M059J (cell line): ENCODE data around the gene FMNL3. TPM values are rescaled to one million over a fixed set of nuclear protein-coding genes. Genes with fewer than 3 reads are reported as not detected.

ENCODE experiments used
- DNase-seq: peaks from one replicate; pipeline ENCODE4 v3.0.0-alpha.2; 2012; ENCODE audit warnings: low read depth
- total RNA-seq: library from RNA; depleted of rRNA; stranded (reverse); fragments of >200 nt; shearing (Covaris generic); gene quantifications from 2 replicates; pipeline ENCODE4 v1.2.3, GENCODE V29; 2014; rRNA removed

The FMNL3 gene
- total RNA-seq, 1 experiment from 2014 or later: 30.4 TPM

- no peak for DNase-seq
Observed at GRCh38 chr12:49603721-49604120, 103.5 kb downstream of the FMNL3 start.

GRCh38 chr12:49599961-49600360 lies 107.2 kb downstream of the FMNL3 start:
- no peak for DNase-seq

- DNase-seq: no peak
Observed at GRCh38 chr12:49598527-49598926, 108.7 kb downstream of the FMNL3 start.

- DNase-seq: no peak
Observed at GRCh38 chr12:49588721-49589516, 118.3 kb downstream of the FMNL3 start.

GRCh38 chr12:49588281-49588680 lies 118.9 kb downstream of the FMNL3 start:
- no peak for DNase-seq

- no peak for DNase-seq
Observed at GRCh38 chr12:49587174-49587908, 119.9 kb downstream of the FMNL3 start.

Other genes with a start within 250 kb of the FMNL3 start
- gene KCNH3, start 168.4 kb downstream of the FMNL3 start, total RNA-seq: 0.05 TPM in 1 of 2 replicates, not detected in the other
- 58.1 and 62.6 TPM in 2 replicates for gene MCRS1, start 139.3 kb downstream of the FMNL3 start, total RNA-seq
- 0.07 TPM in 1 of 2 replicates, not detected in the other for gene FAM186B, start 101.8 kb downstream of the FMNL3 start, total RNA-seq
- gene PRPF40B, start 83.8 kb downstream of the FMNL3 start, total RNA-seq: 7.8 and 9.8 TPM in 2 replicates
- gene TMBIM6, start 34.2 kb upstream of the FMNL3 start, total RNA-seq: 585 and 680 TPM in 2 replicates
- 9.0 and 17.6 TPM in 2 replicates for gene NCKAP5L, start 121.0 kb upstream of the FMNL3 start, total RNA-seq
- gene BCDIN3D, start 135.7 kb upstream of the FMNL3 start, total RNA-seq: 2.9 and 4.8 TPM in 2 replicates
- 0.34 and 0.49 TPM in 2 replicates for gene FAIM2, start 196.5 kb upstream of the FMNL3 start, total RNA-seq
- not detected in 2 replicates for gene AQP2, start 243.3 kb upstream of the FMNL3 start, total RNA-seq